HEK293T (cell line): ENCODE data around the gene STEAP3.

Experiments used
- FOXK2 ChIP-seq: fragments of 450-650 bp; IDR thresholded peaks from 2 replicates; pipeline ENCODE4 v1.6.1; 2016; ENCODE audit warnings: mild to moderate bottlenecking
- SP1 ChIP-seq: fragments of 450-650 bp; IDR thresholded peaks from 2 replicates; pipeline ENCODE4 v1.6.1; 2017

- TF ChIP-seq FOXK2: no peak
- no peak for TF ChIP-seq SP1
Measured at GRCh38 chr2:119221609-119222008, 2.0 kb upstream of the STEAP3 start.
